GM19438 (cell line): ENCODE data around the gene DPP10.

ENCODE experiments used
- ATAC-seq: cut with Tn5 transposase; IDR thresholded peaks from one replicate; pipeline ENCODE4 v1.9.1; 2021; ENCODE audit warnings: low read depth; ENCODE audit not compliant: unreplicated experiment

Gene DPP10

DNA sequence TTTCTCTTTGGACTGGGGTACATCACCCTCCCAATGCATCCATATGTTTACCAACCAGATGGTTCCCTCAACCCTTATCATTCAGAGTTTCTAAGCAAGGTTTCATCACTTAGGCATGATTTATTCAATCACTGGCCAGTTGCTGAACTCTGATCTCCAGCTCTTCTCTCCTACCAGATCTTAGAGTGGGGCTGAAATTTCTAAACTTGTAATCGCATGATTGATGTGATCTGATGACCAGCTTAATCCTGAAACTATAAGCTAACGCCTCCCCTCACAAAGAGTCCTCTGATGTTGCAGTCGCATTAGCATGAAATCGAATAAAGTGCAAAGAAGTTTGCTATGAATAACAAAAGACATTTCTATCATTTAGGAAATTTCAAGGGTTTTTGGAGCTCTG lies 1082.0 kb downstream of the DPP10 start:
- no peak for ATAC-seq

DNA sequence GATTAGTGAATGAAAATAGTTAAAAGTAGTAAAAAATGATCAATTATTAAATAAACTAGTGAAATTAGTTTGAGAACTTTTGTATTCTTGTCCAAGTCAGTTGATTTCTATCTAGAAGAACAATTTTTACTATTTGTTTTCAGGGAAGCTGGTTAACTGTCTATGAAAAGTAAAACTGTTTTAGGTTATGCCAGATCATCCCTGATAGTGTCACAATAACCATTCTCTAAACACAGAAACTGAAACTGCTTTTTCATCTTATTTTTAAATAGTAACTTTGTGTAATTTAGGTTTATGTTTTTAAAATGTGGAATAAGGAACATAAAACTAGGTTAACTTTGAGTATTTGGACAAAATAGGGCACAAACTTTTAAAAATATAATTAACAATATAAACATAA lies 1087.2 kb downstream of the DPP10 start:
- no peak for ATAC-seq

DNA sequence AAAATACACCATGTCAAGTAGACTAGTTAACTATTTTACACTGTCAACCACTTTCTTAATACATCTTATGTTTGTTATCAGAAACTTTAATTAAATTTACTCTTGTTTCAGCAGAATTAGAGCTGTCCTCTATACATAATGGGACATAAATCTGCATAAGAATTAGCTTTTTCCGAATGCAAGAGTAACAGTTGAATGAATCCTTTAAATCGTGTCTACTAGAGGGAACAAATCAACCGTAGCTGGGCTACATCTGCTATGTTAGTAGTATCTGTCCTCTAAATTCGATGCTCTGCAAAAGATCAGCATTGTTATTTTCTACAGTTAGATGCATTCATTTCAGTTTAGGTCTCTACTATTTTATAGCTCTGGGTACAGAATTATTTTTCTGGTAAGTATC lies 1090.6 kb downstream of the DPP10 start:
- no peak for ATAC-seq

DNA sequence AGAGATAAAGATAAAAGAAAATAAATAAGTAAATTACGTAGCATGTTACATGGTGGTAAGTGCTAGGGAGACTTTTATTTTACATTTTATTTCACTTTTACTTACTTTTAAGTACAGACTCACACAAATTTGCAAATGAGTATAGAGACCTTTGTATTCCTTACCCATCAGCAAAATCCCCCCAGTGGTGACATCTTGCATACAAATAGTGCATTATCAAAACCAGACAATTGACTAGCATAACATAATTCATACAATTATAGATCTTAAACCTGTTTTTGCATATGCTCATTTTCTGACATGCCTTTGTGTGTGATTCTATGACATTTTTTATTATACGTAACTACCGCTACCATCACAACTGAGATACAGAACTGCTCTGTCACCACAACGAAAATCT lies 1099.4 kb downstream of the DPP10 start:
- ATAC-seq: no peak

DNA sequence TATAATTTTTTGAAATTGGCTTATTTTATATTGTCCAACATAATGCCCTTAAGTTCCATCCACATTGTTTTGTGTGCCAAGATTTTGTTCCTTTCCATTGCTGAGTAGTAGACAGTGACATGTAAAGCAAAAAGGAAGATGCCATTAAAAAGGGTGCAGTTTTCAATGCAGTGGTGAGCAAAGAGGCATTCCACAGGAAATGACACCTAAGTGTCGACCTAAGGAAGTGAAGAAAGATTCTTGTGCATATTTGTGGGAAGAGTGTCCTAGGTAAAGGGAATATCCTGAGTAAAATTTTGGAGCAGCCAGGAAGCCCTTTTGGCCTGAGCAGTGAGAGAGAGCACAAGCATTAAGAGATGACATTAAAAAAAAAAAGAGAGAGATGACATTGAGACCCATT lies 1099.9 kb downstream of the DPP10 start:
- ATAC-seq: no peak

DNA sequence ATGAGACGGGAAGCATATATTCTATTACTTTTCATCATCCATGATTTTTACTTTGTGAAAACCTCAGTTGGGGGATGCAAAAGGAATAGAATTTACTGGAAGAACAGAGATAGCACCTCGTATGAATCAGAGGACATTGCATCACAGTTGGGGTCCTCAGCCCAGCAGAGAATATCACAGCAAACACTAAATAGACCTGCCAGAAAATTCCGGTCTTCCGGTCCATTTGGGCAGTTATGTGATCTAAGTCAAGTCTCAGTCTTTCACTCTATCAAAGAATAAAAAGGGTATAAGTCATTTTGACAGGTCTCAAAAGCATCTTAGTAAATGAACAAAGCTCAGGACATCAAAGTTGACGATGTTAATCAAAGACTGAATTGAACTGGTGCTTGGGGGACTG lies 1100.6 kb downstream of the DPP10 start:
- no peak for ATAC-seq

DNA sequence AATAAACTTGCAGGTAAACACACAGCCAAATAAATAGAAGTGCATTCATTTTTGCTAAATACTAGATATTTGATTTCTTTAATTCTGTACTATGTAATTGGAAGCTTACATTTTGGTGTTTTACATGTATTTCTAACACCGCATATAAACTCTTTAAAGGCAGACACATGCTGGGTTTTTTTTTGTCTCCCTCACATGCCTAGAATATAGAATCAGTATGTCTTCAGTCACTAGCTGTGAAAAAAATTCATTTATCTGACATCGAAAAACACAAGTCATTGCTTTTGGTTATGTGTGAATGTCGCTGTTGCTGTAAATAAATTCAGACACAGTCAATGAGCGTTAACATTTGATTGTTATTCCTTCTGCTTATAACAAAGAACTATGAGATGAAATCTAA lies 1101.0 kb downstream of the DPP10 start:
- no peak for ATAC-seq

DNA sequence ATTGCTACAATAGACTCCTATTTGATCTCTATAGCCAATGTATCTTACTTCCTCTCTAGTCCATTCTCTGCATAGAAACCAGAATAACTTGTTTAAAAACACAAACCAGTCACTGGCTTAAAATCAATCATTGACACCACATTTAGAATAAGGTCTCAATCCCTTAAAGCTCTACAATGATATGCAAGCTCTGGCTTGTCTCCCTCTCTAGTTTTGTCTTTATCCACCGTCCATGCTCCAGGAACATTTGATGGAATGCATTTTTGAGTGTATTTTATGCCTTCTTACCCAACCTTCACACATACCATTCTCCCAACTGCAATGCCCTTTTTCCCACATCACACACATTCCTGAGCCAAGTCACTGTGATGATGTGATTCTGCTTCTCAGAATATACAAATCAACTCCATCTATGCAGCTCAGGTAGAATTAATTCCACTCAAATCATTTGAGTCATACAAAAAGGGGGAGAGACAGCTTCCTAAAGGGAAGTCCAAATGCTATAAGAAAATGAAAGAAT lies 1107.2 kb downstream of the DPP10 start:
- no peak for ATAC-seq

DNA sequence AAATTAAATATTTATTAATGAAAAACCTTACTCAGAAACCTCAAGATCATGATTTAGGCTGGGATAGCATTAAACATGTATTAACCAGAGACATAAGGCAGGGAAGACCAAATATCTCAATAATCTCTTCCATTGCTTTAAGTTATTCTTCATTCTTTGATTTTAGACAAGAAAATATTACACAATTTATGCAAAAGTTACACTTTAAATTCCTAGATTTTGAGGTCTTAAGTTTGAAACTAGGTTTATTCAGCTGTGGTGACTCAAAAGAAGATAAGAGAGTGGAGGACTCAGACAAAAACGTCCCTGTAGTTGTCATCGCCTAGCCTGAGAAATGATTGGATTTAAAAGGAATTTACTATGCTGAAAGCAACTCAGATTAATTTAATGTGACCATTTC lies 1110.3 kb downstream of the DPP10 start:
- no peak for ATAC-seq

DNA sequence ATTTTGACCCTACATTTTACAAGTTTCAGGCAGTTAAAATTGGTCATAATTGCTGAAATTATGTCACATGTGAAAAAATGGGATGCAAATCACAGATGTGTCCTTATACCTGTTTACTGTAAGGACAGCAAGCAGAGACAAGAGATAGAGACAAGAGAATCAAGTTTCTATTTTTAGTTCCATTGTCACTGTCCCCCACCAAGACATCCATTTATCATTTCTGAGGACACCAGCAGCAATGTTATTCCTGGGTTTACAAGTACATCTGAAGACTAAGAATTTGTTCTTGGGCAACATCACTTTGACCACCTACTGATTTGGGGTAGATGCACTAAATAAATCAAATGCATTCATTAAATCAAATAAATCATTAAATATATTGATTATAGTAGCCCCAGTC lies 1111.7 kb downstream of the DPP10 start:
- ATAC-seq: no peak

DNA sequence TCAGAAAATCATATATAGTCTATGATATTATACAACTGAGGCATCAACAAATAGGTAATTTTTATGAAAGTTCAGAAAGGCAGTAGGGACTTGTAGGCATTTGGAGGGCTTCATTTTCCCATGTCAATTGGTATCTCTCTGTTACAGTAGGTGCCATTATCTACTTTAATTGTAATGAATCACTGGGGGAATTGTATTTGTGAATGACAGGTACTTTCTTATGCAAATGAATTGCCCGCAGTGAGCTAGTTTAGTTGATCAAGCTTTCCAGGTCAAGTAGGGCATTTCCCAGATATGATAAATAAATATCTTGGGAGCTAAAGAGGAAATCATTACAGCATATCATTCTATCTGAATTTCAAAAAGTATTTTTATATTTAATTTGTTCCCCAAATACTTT lies 1116.3 kb downstream of the DPP10 start:
- ATAC-seq: no peak

DNA sequence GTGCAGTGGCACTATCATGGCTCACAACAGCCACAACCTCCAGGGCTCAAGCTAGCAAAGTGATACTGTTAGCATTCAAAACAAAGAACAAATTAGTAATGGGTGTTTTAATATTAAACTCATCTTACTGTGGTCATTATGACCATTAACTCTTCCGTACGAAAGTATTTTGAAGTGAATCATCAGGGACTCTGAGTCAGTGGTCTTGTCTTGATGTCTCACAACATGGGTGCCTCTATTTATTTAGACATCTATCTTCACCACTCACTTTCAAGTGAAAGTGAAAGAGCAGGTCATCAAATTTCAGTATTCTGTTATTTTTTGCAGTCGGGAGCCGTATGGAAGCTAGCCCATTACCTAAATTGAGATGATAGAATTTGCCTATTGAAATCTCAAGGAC lies 1118.2 kb downstream of the DPP10 start:
- no peak for ATAC-seq

DNA sequence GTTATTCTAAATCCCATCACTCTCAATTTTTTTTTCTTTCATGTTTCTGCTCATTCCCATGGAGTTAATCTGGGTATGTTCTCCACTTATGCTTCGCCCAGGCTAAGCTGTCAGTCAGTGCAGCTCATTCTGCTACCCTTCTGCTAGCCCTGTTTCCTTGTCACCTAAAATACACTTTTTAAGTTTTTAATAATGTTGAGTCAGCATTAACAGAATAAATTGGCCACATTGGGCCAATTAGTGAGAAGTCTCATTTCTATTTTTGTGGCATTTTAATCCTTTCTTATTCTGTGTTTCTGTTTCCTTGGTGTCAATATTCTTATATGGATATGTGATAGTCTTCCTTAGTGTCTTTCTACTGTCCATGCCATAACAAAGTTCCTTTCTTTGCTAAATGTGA lies 1126.2 kb downstream of the DPP10 start:
- ATAC-seq: no peak

DNA sequence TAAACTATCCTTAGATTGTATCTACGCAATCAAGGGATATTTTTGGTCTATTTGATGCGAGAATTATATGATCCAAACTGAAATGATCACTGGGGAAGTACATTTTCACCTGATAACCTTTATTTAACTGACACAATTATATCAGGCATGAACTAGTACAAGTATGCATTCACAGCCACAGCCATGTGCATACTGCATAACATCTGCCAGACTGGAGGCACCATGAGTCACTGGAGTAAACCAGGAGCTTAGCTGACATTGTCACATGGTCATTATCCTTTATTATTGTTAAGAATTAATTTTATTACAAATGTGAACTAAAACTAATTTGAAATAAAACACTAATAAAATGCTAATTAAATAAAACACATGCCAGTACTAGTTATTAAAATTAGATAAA lies 1127.1 kb downstream of the DPP10 start:
- ATAC-seq: no peak

DNA sequence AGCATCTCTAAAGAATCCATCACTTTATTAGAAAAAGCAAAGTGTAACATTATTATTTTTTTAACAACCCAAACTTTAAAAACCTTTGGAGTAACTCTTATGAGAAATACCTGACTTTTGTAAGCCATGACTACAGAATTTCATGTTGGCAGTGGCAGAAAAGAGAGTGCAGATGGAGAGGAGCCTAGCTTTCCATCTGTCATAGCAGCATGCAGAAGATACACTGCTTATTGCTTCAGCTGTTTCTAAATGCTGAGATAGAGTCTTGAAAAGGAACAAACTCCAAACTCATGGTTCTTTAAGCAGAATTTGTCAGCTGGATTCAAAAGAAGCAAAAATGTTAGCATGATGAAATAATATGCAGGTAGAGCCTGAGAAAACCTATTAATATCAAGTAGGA lies 1130.3 kb downstream of the DPP10 start:
- ATAC-seq: no peak

DNA sequence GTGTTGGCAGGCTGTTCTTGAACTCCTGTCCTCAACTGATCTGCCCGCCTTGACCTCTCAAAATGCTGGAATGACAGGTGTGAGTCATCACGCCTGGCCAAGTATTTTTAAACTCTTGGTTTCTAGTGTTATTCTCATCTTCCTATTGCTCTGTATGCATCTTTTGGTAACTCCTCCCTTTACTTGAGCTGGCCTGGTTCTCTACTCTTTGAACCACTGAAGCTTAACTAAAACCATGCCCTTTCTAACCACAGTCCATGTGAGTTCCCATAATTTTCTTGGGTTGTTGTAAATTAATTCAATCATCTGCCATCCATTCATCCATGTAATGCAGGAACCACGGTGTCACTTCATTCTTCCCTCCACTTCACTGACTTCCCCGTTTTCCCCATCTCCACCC lies 1131.3 kb downstream of the DPP10 start:
- no peak for ATAC-seq

DNA sequence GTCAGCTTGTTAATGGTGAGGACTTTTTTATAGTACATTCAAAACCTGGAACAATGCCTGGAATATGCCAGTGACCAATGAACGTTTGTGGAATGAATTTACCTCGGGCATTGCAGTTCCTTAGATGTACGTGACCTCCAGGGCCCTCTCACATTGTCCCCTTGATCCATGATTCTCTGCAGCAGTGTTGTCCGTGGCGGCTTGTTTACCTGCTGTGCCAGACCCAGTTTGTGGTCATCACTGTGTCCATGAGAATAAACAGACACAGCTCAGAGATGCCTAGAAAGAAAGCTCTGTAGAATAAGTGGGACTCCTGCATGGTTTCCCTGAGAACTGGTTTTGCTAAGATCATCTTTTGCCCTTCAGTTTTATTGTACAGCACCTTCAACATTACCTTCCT lies 1132.2 kb downstream of the DPP10 start:
- no peak for ATAC-seq

DNA sequence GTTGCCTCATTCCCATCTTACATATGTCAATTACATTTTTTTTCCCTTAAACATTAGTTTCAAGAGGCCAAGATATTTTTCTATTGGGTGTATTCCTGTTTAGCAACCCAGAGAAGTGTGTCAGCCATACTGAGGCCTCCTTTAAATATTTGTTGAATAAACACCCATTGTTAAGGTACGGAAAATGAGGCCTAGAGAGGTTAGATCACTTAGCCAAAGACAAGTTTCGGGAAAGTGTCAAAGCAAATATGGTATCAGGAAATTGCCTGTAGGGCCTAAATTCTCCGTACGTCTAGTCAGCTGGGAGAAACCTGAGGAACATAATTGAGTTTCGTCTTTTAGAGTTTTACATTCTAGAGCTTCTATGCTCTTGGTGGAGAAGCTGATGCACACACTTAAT lies 1138.3 kb downstream of the DPP10 start:
- no peak for ATAC-seq

DNA sequence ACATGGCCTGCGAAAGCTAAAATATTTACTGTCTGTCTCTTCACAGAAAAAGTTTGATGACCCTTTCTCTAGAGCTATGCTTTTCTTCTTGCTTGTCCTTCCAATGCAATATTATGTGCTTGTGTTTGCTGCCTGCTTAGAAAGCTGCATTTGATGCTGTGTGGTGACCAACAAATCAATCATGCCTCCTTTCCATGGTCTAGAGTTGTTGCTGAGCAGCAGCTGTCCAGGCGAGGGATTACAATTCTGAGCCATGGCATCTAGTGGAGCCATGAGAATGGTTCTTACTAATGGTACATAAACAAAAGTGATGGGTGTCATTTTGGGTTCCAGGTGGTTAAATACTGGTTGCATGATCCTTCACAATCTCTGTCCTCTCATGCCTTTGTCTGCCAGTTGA lies 1142.1 kb downstream of the DPP10 start:
- ATAC-seq: no peak

DNA sequence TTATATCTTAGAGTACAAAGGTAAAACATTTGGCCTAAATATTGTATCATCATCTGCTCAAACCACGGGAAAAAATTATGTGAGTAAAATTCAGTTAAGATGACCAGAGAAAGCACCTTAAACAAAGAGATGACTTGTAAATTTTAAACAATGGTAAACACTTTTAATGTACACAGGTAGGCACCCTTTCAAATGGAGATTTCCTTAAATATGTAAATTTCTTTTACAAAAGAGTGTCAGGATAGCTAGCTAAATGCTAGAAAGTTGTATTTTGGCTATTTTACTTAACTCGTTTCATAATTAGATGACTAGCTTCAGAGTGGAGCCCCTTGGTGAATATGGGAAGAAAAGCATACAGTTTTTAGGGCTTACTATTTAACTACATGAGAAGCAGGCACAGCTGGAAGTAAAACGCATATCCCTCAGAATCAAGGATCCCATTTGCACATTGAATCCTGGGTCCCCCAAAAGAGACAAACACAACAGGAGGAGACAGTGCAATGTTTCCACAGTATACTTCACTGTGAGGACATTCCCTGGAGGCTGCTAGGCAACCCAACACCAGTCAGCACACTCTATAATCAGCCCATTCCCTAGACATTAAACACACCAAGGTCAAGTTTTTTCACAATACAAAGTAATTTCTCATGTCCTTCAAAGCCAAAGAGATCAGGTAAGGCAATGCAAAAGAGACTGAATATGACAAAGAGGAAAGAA lies 1154.4 kb downstream of the DPP10 start:
- ATAC-seq: no peak

DNA sequence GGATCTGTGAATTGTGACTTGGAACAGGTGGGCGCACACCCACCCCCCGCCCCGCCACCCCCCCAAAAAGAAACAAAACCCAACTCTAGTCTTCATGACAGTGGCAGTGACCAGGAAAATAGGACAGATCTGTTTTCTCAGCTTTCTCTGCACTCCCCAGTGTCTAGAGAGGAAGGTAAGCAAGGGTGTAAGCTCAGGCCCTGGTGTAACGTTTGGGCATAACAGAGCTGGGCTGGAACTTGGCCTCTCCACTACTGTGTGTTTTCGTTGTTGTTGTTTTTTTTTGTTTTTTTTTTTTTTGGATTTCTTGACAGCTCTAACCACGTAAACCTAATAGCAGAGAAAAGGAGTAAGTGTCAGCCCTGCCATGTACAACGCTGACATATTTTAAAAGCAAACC lies 1160.8 kb downstream of the DPP10 start:
- no peak for ATAC-seq

DNA sequence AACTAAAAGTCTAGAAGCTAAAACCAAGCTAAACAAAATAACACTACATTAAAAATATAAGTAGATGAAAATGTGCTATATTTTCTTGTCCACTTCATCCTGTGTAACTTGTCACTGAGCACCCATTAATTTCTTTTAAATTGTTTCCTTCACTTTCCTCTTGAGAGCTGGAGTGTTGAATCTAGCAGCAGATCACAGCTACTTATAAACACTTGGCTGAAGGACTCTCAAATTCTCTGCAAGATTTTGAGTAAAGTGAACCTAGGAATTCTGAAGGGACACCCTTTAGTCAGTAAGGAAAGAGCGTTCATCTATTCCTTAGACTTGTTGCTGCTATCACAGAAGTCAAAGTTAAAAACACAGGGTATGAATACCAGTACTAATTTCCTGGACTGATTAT lies 1163.9 kb downstream of the DPP10 start:
- ATAC-seq: no peak

DNA sequence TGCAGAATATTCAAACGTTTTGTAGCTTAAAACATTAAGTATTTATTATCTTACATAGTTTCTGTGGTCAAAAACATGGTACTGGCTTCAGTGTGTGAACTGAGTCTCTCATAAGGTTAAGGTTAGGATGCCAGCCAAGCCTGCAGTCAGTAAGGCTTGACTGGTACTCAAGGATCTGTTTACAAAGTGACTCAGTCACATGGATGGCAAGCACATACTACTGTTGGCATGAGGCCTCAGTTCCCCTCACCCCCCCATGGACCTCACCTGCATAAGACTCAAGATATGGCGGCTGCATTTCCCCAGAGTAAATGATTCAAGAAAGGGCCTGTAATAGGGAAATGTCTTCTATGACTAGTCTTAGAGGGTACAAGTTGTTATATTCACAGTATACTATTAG lies 1167.5 kb downstream of the DPP10 start:
- no peak for ATAC-seq
